B cell (primary cell): Measurements from ENCODE around the gene CXCL10. TPM values are rescaled to one million over a fixed set of nuclear protein-coding genes. Genes with fewer than 3 reads are reported as not detected.
A peak's percentile ranks its signal among the peaks of the same experiment; 100 is the strongest.

Experiments
- ATAC-seq: fragments of 200-7000 bp; cut with Tn5 transposase; one replicate; pipeline ENCODE4 v1.10.0; 2021; ENCODE audit warnings: low read depth, mild to moderate bottlenecking, moderate number of reproducible peaks, moderate library complexity
- CTCF ChIA-PET: fragments of 350-600 bp; sonication (Branson Sonifier 250); formaldehyde crosslinking; loops from one replicate; lab custom pipeline; 2021; ENCODE audit warnings: antibody characterized with exemption, inconsistent platforms; lab: Charles Lee
- POLR2A ChIA-PET: fragments of 350-600 bp; sonication (Branson Sonifier 250); formaldehyde crosslinking; loops from one replicate; lab custom pipeline; 2021; ENCODE audit warnings: antibody characterized with exemption; lab: Charles Lee
- DNase-seq: peaks from one replicate; pipeline ENCODE4 v3.0.0; 2013
- H2AFZ ChIP-seq: 2 replicates; pipeline ENCODE4 v1.6.1; 2012; ENCODE audit warnings: mild to moderate bottlenecking, low read depth, low read length; ENCODE audit not compliant: insufficient read depth, poor library complexity, severe bottlenecking
- H3K27ac ChIP-seq, 2 donors: 1 replicate in 1 of 2; 2 replicates in 1 of 2; pipeline ENCODE4 v1.5.1; 2012 to 2013; ENCODE audit warnings: low read length in 2 of 2, mild to moderate bottlenecking in 2 of 2, moderate library complexity in 1 of 2
- H3K27me3 ChIP-seq, 4 experiments: fragments of 200-600 bp in 1 of 4; sonication (generic) in 1 of 4; replicated peaks in 1 of 4; 1 replicate in 2 of 4; 2 replicates in 2 of 4; pipeline versions ENCODE4 v1.6.1 to v1.7.0; 2013 to 2016; ENCODE audit warnings: low read length in 3 of 4, mild to moderate bottlenecking in 2 of 4, mixed read lengths in 1 of 4, moderate library complexity in 1 of 4; ENCODE audit not compliant: insufficient read depth in 4 of 4, control insufficient read depth in 3 of 4; ENCODE audit errors: control extremely low read depth in 1 of 4
- H3K36me3 ChIP-seq, 2 experiments: replicated peaks in 1 of 2; 1 replicate in 1 of 2; 2 replicates in 1 of 2; pipeline versions ENCODE4 v1.6.1 to v1.7.1; 2013; ENCODE audit warnings: low read length in 1 of 2; ENCODE audit not compliant: insufficient read depth in 2 of 2, control insufficient read depth in 1 of 2; ENCODE audit errors: control extremely low read depth in 1 of 2, extremely low read depth in 1 of 2
- H3K4me1 ChIP-seq, 2 donors: fragments of 200-600 bp in 1 of 2; sonication (generic) in 1 of 2; 1 replicate in 1 of 2; 2 replicates in 1 of 2; pipeline versions ENCODE4 v1.5.1 to v1.6.1; 2013 to 2017; ENCODE audit warnings: low read length in 2 of 2; ENCODE audit not compliant: control insufficient read depth in 2 of 2, insufficient read depth in 2 of 2
- H3K4me2 ChIP-seq: replicated peaks from 2 replicates; pipeline ENCODE3; 2012; ENCODE audit warnings: mild to moderate bottlenecking, low read depth, low read length; ENCODE audit not compliant: poor library complexity, severe bottlenecking
- H3K4me3 ChIP-seq, 5 experiments: fragments of 200-600 bp in 1 of 5; sonication (generic) in 1 of 5; 1 replicate in 3 of 5; 2 replicates in 2 of 5; pipeline versions ENCODE4 v1.5.1 to v1.7.0; 2011 to 2016; ENCODE audit warnings: low read length in 4 of 5, mild to moderate bottlenecking in 4 of 5, low read depth in 2 of 5, control low read depth in 1 of 5, moderate library complexity in 1 of 5; ENCODE audit not compliant: insufficient read depth in 1 of 5; ENCODE audit errors: control extremely low read depth in 1 of 5, extremely low read depth in 1 of 5
- H3K79me2 ChIP-seq: fragments of 200-600 bp; sonication (generic); one replicate; pipeline ENCODE4 v1.6.0; 2016; ENCODE audit warnings: low read length; ENCODE audit not compliant: control insufficient read depth, insufficient read depth
- H3K9ac ChIP-seq: fragments of 200-600 bp; sonication (generic); 2 replicates; pipeline ENCODE4 v1.6.1; 2017; ENCODE audit warnings: mild to moderate bottlenecking, low read length, moderate library complexity
- H3K9me3 ChIP-seq, 3 donors: one replicate each; pipeline versions ENCODE4 v1.6.1 to v1.7.1; 2013; ENCODE audit warnings: low read length in 2 of 3; ENCODE audit not compliant: control insufficient read depth in 2 of 3, insufficient read depth in 1 of 3; ENCODE audit errors: control extremely low read depth in 1 of 3
- H4K20me1 ChIP-seq: 2 replicates; pipeline ENCODE4 v1.6.0; 2012; ENCODE audit warnings: mild to moderate bottlenecking, low read length; ENCODE audit not compliant: insufficient read depth, control insufficient read depth, poor library complexity, severe bottlenecking
- H3K27ac Mint-ChIP-seq: one replicate; pipeline ENCODE4 v1.8.0; 2021; ENCODE audit warnings: mixed read lengths
- H3K27me3 Mint-ChIP-seq: one replicate; pipeline ENCODE4 v1.8.0; 2021; ENCODE audit warnings: mixed read lengths
- H3K4me1 Mint-ChIP-seq: one replicate; pipeline ENCODE4 v1.8.0; 2021; ENCODE audit warnings: mixed read lengths
- H3K4me3 Mint-ChIP-seq: one replicate; pipeline ENCODE4 v1.8.0; 2021; ENCODE audit warnings: mixed read lengths
- H3K9me3 Mint-ChIP-seq: one replicate; pipeline ENCODE4 v1.8.0; 2022; ENCODE audit warnings: mixed read lengths; ENCODE audit not compliant: insufficient read depth
- EZH2 ChIP-seq: IDR thresholded peaks from 2 replicates; pipeline ENCODE4 v1.6.1; 2012; ENCODE audit warnings: borderline replicate concordance, low read depth, mild to moderate bottlenecking, moderate library complexity, low read length; ENCODE audit not compliant: insufficient read depth, poor library complexity, severe bottlenecking
- WGBS: methylation state at CpG from one replicate; pipeline ENCODE4 v1.1.5; 2013; ENCODE audit warnings: missing lambda C conversion rate; ENCODE audit not compliant: insufficient coverage; 5-methylcytosine and 5-hydroxymethylcytosine counted together
- intact Hi-C: fragments of 100-400 bp; cut with micrococcal nuclease; formaldehyde crosslinking; loops from one replicate; pipeline ENCODE4 v1.10.0; 2022
- polyA plus RNA-seq: library from polyadenylated mRNA; depleted of rRNA; stranded (reverse); fragments of >200 nt; gene quantifications from 2 replicates; pipeline ENCODE4 v1.2.3, GENCODE V29; 2012
- total RNA-seq, 2 donors: library from RNA; stranded (reverse); fragments of 120-200 nt in 1 of 2; gene quantifications; 1 replicate in 1 of 2; 2 replicates in 1 of 2; pipeline versions ENCODE4 v1.2.3 to v1.2.4, GENCODE V29; 2013 to 2022
- TF ChIP-seq, protein P1 (sequence below): fragments of 200-600 bp; IDR thresholded peaks from one replicate; pipeline ENCODE4 v1.8.0; 2022; ENCODE audit warnings: antibody characterized with exemption, mild to moderate bottlenecking

CXCL10 gene
- total and polyA plus RNA-seq, 2 donors (not counting 1 experiment from before 2014, with no cell fraction given), result 0.07 TPM; not detected in 1

DNA sequence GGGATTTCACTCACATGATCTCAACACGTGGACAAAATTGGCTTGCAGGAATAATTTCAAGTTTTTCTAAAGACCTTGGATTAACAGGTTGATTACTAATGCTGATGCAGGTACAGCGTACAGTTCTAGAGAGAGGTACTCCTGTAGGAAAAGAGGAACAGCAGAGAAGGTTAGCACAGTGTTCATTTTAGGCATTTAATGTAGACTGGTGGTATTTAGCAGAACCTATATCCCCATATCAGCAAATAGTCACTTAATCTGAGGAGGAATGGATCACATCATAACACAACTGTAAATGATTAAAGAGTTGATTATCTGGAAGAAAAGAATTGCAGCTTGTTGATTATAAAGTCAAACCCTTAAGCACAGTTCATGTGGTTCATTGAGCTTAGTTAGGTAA, 620 bp downstream of the CXCL10 start:
- Histone ChIP-seq H3K27me3 (no peaks in the 10 kb centered on the region), H3K36me3 (no peaks in the 10 kb centered on the region), H3K79me2 (no peaks in the 10 kb centered on the region), H2AFZ (no peak overlapping the region), H4K20me1 (no peaks in the 10 kb centered on the region), H3K4me2 (no peak overlapping the region), H3K27ac (no peak overlapping the region), H3K9me3 (no peaks in the 10 kb centered on the region), H3K4me1 (peaks cover 12 to 21% of the 10 kb centered on the region in 2 donors), H3K4me3 (no peak overlapping the region), H3K9ac (no peak overlapping the region)
- Mint-ChIP-seq H3K9me3 (peaks cover 2% of the 10 kb centered on the region), H3K4me3 (no peak overlapping the region), H3K27ac (no peak overlapping the region), H3K27me3 (no peaks in the 10 kb centered on the region), H3K4me1 (peaks cover 27% of the 10 kb centered on the region)
- ATAC-seq (no peak), DNase-seq (no peak)
- ChIA-PET CTCF (interaction anchor here (0.6 kb wide), 1 partner anchor 148 kb away, joined by 3 read pairs; no protein-coding TSS in a partner anchor), POLR2A (no interaction called here)
- intact Hi-C loops, result loop anchor here (5.0 kb wide), 1 partner anchor 35 kb away; no protein-coding TSS in a partner anchor
- TF ChIP-seq EZH2, result no peak
- TF ChIP-seq, protein P1, sequence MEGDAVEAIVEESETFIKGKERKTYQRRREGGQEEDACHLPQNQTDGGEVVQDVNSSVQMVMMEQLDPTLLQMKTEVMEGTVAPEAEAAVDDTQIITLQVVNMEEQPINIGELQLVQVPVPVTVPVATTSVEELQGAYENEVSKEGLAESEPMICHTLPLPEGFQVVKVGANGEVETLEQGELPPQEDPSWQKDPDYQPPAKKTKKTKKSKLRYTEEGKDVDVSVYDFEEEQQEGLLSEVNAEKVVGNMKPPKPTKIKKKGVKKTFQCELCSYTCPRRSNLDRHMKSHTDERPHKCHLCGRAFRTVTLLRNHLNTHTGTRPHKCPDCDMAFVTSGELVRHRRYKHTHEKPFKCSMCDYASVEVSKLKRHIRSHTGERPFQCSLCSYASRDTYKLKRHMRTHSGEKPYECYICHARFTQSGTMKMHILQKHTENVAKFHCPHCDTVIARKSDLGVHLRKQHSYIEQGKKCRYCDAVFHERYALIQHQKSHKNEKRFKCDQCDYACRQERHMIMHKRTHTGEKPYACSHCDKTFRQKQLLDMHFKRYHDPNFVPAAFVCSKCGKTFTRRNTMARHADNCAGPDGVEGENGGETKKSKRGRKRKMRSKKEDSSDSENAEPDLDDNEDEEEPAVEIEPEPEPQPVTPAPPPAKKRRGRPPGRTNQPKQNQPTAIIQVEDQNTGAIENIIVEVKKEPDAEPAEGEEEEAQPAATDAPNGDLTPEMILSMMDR, result no peak
- WGBS, result 100% methylated on average over 1 of the region's 2 CpGs

DNA sequence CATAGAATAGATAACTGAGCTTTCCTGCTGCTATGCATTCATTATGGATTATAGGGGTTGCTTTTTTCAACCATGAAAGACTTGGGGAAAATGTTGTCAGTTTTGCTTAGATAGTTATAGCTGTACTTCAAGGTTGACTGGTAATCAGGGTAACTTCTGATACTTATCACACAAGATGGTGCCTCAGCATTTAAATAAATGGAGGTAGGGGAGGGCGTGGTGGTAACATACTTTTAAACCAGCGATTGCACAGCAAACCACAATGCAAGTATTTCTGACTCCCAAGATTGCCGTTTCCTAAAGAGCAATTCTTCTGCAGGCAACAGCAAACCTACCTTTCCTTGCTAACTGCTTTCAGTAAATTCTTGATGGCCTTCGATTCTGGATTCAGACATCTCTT, 1.3 kb downstream of the CXCL10 start:
- H3K27me3 ChIP-seq, result no peaks in the 10 kb centered on the region
- intact Hi-C loops, result loop anchor here (5.0 kb wide), 1 partner anchor 35 kb away; no protein-coding TSS in a partner anchor
- no peaks in the 10 kb centered on the region for H3K36me3 ChIP-seq
- TF ChIP-seq, protein P1, result no peak
- TF ChIP-seq EZH2, result no peak
- peaks cover 12 to 21% of the 10 kb centered on the region in 2 donors for H3K4me1 ChIP-seq
- no peak overlapping the region for H3K9ac ChIP-seq
- H3K4me1 Mint-ChIP-seq, result peaks cover 27% of the 10 kb centered on the region
- H3K27ac ChIP-seq, result no peak overlapping the region
- H3K27ac Mint-ChIP-seq, result no peak overlapping the region
- peak overlapping the region; percentile 11 for H2AFZ ChIP-seq
- no peaks in the 10 kb centered on the region for H3K79me2 ChIP-seq
- WGBS, result 100% methylated on average over 1 of the region's 4 CpGs
- H3K4me3 ChIP-seq, result no peak overlapping the region
- no peak overlapping the region for H3K4me2 ChIP-seq
- ATAC-seq (no peak), DNase-seq (no peak)
- no peaks in the 10 kb centered on the region for H3K27me3 Mint-ChIP-seq
- peaks cover 2% of the 10 kb centered on the region for H3K9me3 Mint-ChIP-seq
- H3K9me3 ChIP-seq, result no peaks in the 10 kb centered on the region
- CTCF ChIA-PET, result interaction anchor here (0.6 to 0.9 kb wide), 2 partner anchors 12 to 26 kb away, joined by 3 read pairs; no protein-coding TSS in a partner anchor
- H4K20me1 ChIP-seq, result no peaks in the 10 kb centered on the region
- no peak overlapping the region for H3K4me3 Mint-ChIP-seq
- POLR2A ChIA-PET, result no interaction called here
